ENCODE data around the gene SCAPER.
"Not testable (repeated sequence)": the region's sequence is repeated elsewhere in the genome, so short reads cannot be mapped to it uniquely, and the experiment has no call there.

The SCAPER gene

DNA sequence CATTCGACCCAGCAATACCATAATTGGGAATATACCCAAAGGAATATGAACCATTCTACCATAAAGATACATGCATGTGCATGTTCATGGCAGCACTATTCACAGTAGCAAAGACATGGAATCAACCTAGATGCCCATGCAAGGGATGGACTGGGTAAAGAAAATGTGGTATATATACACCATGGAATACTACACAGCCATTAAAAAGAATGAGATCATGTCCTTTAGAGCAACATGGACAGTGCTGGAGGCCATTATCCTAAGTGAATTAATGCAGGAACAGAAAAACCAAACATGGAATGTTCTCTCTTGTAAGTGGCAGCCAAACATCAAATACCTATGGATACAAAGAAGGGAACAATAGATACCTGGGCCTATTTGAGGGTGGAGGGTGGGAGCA, 601.2 kb downstream of the SCAPER start:
- Histone ChIP-seq H3K27ac (no peak overlapping the region), H3K4me1 (no peaks in the 10 kb centered on the region), H3K36me3 (ENCODE audit: control insufficient read depth, insufficient read depth, low read length) (no peaks in the 10 kb centered on the region), H3K4me3 (ENCODE audit: low read depth, low read length) (no peak overlapping the region), H3K4me2 (ENCODE audit: low read length) (no peak overlapping the region), H3K27me3 (ENCODE audit: control insufficient read depth, insufficient read depth, low read length) (no peaks in the 10 kb centered on the region), H3K79me2 (peaks cover 21% of the 10 kb centered on the region), H3K9ac (no peak overlapping the region), H3K9me3 (ENCODE audit: control insufficient read depth, low read length) (no peaks in the 10 kb centered on the region), H2AFZ (no peak overlapping the region)
- TF ChIP-seq, protein P1, sequence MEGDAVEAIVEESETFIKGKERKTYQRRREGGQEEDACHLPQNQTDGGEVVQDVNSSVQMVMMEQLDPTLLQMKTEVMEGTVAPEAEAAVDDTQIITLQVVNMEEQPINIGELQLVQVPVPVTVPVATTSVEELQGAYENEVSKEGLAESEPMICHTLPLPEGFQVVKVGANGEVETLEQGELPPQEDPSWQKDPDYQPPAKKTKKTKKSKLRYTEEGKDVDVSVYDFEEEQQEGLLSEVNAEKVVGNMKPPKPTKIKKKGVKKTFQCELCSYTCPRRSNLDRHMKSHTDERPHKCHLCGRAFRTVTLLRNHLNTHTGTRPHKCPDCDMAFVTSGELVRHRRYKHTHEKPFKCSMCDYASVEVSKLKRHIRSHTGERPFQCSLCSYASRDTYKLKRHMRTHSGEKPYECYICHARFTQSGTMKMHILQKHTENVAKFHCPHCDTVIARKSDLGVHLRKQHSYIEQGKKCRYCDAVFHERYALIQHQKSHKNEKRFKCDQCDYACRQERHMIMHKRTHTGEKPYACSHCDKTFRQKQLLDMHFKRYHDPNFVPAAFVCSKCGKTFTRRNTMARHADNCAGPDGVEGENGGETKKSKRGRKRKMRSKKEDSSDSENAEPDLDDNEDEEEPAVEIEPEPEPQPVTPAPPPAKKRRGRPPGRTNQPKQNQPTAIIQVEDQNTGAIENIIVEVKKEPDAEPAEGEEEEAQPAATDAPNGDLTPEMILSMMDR (IDR thresholded peaks at IDR 0.05) = no peak

DNA sequence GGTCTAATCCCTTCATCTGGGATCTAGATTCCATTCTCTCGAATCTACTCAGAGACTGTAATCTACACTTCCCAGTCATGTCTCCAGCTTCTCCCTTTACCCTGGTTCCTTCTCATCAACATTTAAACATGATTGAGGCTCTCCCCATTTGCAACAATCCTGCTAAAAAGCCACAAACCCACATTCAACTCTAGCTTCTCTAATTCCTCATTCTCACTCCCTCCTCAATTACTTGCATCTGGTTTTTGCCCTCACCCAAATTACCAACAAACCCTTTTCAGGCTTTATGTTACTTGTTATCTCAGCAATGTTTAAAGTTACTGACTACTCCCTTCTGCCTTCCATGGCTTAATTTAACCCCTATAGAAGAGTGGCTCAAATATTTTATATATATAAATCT, 605.4 kb downstream of the SCAPER start:
- TF ChIP-seq, protein P1 (IDR thresholded peaks at IDR 0.05) = no peak
- Histone ChIP-seq H3K27me3 (ENCODE audit: control insufficient read depth, insufficient read depth, low read length) (no peaks in the 10 kb centered on the region), H3K9ac (no peak overlapping the region), H3K4me3 (ENCODE audit: low read depth, low read length) (no peak overlapping the region), H3K36me3 (ENCODE audit: control insufficient read depth, insufficient read depth, low read length) (no peaks in the 10 kb centered on the region), H2AFZ (no peak overlapping the region), H3K4me2 (ENCODE audit: low read length) (no peak overlapping the region), H3K79me2 (peaks cover 19% of the 10 kb centered on the region), H3K27ac (no peak overlapping the region), H3K9me3 (ENCODE audit: control insufficient read depth, low read length) (no peaks in the 10 kb centered on the region), H3K4me1 (no peaks in the 10 kb centered on the region)

DNA sequence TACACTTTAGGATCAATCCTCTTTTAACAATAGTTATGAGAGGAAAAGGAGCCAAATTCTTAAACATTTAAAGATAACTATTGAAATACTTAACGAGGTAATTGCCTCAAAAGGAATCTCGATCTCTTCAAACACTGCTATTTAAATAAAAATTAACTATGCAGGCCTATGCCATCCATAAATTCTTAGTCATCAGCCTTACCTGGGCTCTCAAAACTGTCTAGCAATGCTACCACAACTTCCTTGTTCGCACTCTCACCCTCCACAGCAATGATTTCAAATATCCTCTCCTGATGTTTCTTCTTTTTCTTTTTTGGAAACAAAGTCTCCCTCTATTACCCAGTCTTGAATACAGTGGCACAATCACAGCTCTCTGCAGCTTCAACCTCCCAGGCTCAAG, 606.2 kb downstream of the SCAPER start:
- TF ChIP-seq, protein P1 (IDR thresholded peaks at IDR 0.05) = no peak
- H3K27ac ChIP-seq = no peak overlapping the region
- peaks cover 13% of the 10 kb centered on the region for H3K79me2 ChIP-seq
- H3K36me3 ChIP-seq (ENCODE audit: control insufficient read depth, insufficient read depth, low read length) = no peaks in the 10 kb centered on the region
- H3K9me3 ChIP-seq (ENCODE audit: control insufficient read depth, low read length) = no peaks in the 10 kb centered on the region
- no peak overlapping the region for H3K4me3 ChIP-seq (ENCODE audit: low read depth, low read length)
- no peak overlapping the region for H3K4me2 ChIP-seq (ENCODE audit: low read length)
- no peak overlapping the region for H2AFZ ChIP-seq
- no peak overlapping the region for H3K9ac ChIP-seq
- H3K27me3 ChIP-seq (ENCODE audit: control insufficient read depth, insufficient read depth, low read length) = no peaks in the 10 kb centered on the region
- H3K4me1 ChIP-seq = no peaks in the 10 kb centered on the region

DNA sequence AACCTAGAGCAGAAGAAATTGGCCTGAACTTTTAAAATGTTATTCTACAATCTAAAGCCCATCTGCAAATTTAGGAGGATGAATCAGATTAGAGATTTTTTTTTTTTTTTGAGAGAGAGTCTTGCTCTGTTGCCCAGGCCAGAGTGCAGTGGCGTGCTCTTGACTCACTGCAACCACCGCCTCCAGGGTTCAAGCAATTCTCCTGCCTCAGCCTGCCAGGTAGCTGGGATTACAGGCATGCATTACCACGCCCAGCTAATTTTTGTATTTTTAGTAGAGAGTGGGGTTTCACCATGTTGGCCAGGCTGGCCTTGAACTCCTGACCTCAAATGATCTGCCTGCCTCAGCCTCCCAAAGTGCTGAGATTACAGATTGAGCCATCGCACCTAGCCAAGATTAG, 607.2 kb downstream of the SCAPER start:
- not testable (repeated sequence) for H3K4me1 ChIP-seq; H3K79me2 ChIP-seq; H3K9ac ChIP-seq; H3K4me3 ChIP-seq (ENCODE audit: low read depth, low read length); H3K9me3 ChIP-seq (ENCODE audit: control insufficient read depth, low read length); H3K36me3 ChIP-seq (ENCODE audit: control insufficient read depth, insufficient read depth, low read length); H3K27me3 ChIP-seq (ENCODE audit: control insufficient read depth, insufficient read depth, low read length); H2AFZ ChIP-seq; H3K4me2 ChIP-seq (ENCODE audit: low read length); H3K27ac ChIP-seq
